ENCODE measurements around the gene ISG15.
A peak's percentile ranks its signal among the peaks of the same experiment; 100 is the strongest.

The ISG15 gene

DNA sequence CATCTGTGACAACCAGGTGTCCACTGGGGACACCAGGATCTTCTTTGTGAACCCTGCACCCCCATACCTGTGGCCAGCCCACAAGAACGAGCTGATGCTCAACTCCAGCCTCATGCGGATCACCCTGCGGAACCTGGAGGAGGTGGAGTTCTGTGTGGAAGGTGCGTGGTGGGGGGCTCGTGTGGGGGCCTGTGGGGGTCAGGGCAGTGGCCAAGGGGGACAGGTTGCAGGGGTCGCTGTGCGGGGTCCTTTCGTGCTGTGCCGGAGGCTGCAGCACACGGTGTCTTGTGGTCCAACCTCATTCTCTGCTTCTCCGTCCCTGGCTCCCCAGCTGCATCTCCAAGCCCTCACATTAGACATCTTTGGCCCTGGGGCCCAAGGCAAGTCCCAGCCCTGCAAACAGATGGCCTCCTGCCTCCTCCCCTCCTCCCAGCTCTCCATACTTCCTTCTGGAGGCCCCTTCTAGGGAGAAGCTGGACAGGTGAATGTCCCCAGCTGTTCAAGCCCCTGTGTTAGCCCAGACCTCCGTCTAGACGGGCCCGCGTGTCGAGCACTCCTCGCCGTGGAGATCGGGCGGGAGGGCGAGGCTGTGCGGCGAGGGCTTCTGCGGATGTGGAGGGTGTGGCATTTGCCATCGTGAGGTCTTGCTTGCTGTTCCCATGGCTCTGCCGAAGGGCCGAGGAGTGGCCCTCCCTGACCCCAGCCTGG is 9.2 kb downstream of the ISG15 start:
- H3K27me3 ChIP-seq (ENCODE audit: insufficient read depth, low read depth, severe bottlenecking): no peaks in the 10 kb centered on the region
- TF ChIP-seq, protein P1, sequence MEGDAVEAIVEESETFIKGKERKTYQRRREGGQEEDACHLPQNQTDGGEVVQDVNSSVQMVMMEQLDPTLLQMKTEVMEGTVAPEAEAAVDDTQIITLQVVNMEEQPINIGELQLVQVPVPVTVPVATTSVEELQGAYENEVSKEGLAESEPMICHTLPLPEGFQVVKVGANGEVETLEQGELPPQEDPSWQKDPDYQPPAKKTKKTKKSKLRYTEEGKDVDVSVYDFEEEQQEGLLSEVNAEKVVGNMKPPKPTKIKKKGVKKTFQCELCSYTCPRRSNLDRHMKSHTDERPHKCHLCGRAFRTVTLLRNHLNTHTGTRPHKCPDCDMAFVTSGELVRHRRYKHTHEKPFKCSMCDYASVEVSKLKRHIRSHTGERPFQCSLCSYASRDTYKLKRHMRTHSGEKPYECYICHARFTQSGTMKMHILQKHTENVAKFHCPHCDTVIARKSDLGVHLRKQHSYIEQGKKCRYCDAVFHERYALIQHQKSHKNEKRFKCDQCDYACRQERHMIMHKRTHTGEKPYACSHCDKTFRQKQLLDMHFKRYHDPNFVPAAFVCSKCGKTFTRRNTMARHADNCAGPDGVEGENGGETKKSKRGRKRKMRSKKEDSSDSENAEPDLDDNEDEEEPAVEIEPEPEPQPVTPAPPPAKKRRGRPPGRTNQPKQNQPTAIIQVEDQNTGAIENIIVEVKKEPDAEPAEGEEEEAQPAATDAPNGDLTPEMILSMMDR (IDR thresholded peaks at IDR 0.05; ENCODE audit: low read depth, low read length): no peak
- no peak overlapping the region for H3K4me3 ChIP-seq (ENCODE audit: low read depth, low read length)
- no peaks in the 10 kb centered on the region for H3K9me3 ChIP-seq (ENCODE audit: severe bottlenecking)
- H3K36me3 ChIP-seq: peaks cover 33% of the 10 kb centered on the region
- peak; percentile 56 for DNase-seq
- H3K27ac ChIP-seq: peak overlapping the region; percentile 65

DNA sequence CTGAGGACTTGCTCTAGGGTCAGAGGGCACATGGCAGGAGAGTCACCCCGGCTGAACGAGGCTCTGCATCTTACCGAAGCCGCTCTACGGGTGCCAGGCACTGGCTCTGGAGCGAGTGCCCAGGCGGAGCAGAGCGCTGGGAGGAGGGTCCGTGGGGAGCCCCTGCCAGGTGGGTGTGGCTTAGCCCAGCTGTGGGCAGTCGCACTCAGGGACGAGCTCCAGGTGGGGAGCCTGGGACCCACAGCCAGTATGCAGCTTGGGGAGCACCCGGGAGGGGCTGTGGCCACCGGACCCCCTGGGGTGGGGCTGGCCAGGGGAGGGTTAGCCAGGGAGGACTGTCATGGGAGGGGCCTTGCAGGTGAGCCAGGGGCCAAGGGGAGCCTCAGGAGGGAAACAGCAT is 10.4 kb downstream of the ISG15 start:
- Histone ChIP-seq H3K9me3 (ENCODE audit: severe bottlenecking) (no peaks in the 10 kb centered on the region), H3K27ac (no peak overlapping the region), H3K36me3 (peaks cover 38% of the 10 kb centered on the region), H3K27me3 (ENCODE audit: insufficient read depth, low read depth, severe bottlenecking) (no peaks in the 10 kb centered on the region), H3K4me3 (ENCODE audit: low read depth, low read length) (no peak overlapping the region)
- no peak for DNase-seq
- TF ChIP-seq, protein P1 (IDR thresholded peaks at IDR 0.05; ENCODE audit: low read depth, low read length): no peak

DNA sequence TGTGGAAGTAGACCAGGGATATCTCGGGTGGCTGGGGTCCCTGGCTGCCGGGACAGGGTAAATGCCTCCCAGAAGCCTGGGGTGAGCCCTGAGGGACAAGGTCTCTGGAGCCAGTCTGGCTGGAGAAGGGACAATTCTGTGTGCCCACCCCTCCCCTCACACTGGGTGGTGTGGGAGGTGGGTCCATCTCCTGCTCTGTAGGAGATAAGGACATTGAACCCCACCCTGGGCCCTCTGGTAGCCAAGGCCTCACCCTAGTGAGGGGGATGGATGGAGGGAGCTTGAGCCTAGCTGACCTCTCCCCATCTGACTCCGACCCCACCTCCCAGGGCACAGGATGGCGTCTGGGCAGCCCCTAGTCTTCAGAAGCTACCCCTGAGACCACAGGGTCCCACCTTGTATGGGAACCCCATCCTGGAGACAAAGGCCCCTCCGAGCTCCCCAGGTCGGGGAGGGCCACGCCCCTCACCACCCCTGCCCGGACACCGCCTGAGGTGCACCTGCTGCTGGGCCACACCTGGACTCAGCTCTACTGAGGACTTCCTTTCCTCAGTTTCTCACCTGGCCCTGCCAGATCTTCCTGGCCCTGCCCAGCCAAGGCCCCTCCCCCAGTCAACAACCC is 11.0 kb downstream of the ISG15 start:
- H3K4me3 ChIP-seq (ENCODE audit: low read depth, low read length): no peak overlapping the region
- no peaks in the 10 kb centered on the region for H3K9me3 ChIP-seq (ENCODE audit: severe bottlenecking)
- no peak for DNase-seq
- peaks cover 38% of the 10 kb centered on the region for H3K36me3 ChIP-seq
- TF ChIP-seq, protein P1 (IDR thresholded peaks at IDR 0.05; ENCODE audit: low read depth, low read length): no peak
- H3K27ac ChIP-seq: no peak overlapping the region
- no peaks in the 10 kb centered on the region for H3K27me3 ChIP-seq (ENCODE audit: insufficient read depth, low read depth, severe bottlenecking)

DNA sequence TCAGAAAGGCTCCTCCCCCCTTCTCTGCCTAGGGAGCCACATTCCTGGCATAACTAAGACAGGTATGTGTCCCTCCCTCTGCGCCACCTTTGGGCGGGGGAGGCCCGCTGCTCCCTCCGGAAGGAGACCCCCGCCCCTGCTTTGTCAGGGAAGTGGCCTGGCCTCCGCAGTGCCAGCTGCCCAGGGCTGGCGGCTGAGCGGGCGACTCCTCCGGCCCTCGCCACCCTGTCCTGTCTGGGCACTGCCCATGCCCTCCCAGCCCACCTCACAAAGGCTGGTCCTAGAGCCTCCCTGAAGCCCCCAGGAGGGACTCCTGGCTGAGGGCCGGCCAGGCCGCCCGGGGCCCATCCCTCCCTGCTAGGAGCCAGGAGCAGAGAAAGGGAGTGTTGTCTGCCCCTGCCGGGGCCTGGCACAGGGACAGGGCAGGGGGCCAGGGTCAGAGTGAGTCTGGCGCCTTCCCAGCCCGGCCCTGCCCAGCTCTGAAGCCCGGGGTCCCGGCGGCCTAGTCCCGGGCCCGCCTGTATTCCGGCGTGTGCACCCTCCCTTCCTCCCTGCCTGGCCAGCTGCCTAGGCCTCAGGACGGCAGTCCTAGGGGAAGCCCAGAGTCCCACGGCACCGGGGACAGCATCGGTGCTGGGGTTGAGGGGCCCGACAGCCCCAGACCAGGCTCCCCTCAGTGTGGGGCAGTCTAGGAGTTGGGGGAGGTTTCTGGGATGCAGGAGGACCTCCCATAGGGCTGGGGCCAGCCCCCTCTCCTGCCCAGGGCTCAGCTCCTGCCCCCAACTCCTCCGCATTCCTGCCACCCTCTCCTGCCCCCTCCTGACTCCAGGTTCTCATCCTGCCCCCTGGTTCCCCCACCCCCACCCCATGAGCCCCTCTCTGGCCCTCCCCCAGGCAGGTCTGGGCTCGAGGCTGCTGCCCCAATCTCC is 11.7 kb downstream of the ISG15 start:
- TF ChIP-seq, protein P1 (IDR thresholded peaks at IDR 0.05; ENCODE audit: low read depth, low read length): no peak
- Histone ChIP-seq H3K9me3 (ENCODE audit: severe bottlenecking) (no peaks in the 10 kb centered on the region), H3K27me3 (ENCODE audit: insufficient read depth, low read depth, severe bottlenecking) (no peaks in the 10 kb centered on the region), H3K27ac (no peak overlapping the region), H3K36me3 (peaks cover 38% of the 10 kb centered on the region), H3K4me3 (ENCODE audit: low read depth, low read length) (no peak overlapping the region)
- DNase-seq: no peak

DNA sequence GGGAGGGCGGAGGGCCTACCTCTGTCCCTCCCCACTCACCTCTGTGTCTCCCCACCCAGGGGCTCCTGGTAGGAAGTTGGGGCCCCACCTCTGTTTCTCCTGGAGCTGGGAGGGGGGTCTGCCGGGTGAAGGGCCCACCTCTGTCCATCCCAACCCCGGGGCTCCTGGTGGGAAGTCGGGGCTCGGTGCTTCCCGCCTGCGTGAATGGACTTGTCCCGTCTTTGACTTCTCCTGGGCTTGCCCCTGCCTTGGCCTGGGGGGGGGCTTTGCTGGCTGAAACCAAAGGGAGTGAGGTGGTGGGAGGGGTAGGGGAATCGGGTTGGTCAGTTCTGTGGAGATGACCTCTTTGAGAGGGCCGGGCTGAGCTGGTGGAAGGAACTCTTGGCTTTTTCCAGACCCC is 12.4 kb downstream of the ISG15 start:
- DNase-seq: no peak
- no peaks in the 10 kb centered on the region for H3K9me3 ChIP-seq (ENCODE audit: severe bottlenecking)
- no peaks in the 10 kb centered on the region for H3K27me3 ChIP-seq (ENCODE audit: insufficient read depth, low read depth, severe bottlenecking)
- H3K36me3 ChIP-seq: peaks cover 38% of the 10 kb centered on the region
- TF ChIP-seq, protein P1 (IDR thresholded peaks at IDR 0.05; ENCODE audit: low read depth, low read length): no peak
- H3K4me3 ChIP-seq (ENCODE audit: low read depth, low read length): no peak overlapping the region
- no peak overlapping the region for H3K27ac ChIP-seq

All from WERI-Rb-1 (cell line).